HG03064 (cell line): ENCODE results near the gene PRLR.
"Not testable (repeated sequence)": the region's sequence is repeated elsewhere in the genome, so short reads cannot be mapped to it uniquely, and the experiment has no call there.

ENCODE experiments used
- ATAC-seq: cut with Tn5 transposase; IDR thresholded peaks from one replicate; pipeline ENCODE4 v1.9.1; 2021; ENCODE audit warnings: low read depth; ENCODE audit not compliant: unreplicated experiment

The PRLR gene

GRCh38 chr5:35045280-35045679 is 185.0 kb downstream of the PRLR start:
- no peak for ATAC-seq

- no peak for ATAC-seq
Observed at GRCh38 chr5:35044649-35045048, 185.6 kb downstream of the PRLR start.

GRCh38 chr5:35042781-35043180 is 187.5 kb downstream of the PRLR start:
- ATAC-seq = no peak

DNA sequence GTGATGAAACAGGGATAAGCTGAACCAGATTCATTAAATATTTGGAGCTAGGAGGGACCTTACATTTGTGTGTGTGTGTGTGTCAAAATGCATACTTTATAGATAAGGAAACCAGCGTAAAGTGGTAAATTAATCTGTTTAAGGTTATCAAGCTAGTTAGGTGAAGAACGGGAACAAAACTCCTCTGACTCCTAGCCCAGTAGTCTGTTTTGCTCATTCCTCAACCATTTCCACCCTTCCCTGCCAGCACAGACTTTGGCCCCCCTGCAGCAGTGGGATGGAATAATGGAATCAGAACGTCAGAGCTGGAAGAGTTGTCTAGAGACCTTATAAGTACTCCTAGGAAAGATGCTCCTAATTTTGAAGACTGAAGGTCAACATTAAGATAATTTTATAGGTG is 189.0 kb downstream of the PRLR start:
- ATAC-seq = no peak

DNA sequence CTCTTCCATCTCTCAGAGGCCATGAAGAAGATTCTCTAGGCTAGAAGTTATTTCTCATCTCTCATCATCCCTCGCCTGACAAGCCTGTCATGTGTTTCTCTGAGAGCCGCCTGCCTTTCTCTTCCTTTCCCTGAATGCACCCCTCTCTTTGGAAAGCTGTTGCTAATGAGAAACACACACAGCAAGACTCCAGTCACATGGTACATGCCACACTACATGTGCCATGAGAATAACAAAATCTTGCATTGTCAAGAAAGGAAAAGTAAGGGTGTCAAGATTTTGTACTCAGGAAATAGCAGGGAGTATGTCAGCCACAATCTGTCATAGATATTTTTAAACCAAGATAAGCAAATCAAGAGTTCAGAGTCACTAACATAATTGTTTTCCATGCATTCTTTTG is 191.4 kb downstream of the PRLR start:
- no peak for ATAC-seq

DNA sequence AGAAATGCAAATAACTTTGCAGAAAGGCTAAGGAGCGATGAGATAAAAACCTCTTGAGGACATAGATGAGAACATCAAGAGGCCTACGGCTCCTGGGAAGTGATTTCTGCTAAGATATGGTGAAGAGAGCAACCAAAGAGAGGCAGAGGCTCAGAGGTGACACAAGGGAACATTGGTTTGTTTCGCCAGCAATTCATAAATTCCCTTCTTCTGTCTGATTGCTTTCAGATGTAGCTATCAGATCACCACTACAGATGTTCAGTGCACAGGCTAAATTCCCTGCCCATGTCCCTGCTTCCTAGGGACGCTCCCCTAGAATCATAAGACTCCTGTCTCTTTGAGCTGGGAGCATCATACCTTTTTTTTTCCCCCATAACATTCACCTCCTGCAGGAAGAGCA is 193.8 kb downstream of the PRLR start:
- ATAC-seq = no peak

DNA sequence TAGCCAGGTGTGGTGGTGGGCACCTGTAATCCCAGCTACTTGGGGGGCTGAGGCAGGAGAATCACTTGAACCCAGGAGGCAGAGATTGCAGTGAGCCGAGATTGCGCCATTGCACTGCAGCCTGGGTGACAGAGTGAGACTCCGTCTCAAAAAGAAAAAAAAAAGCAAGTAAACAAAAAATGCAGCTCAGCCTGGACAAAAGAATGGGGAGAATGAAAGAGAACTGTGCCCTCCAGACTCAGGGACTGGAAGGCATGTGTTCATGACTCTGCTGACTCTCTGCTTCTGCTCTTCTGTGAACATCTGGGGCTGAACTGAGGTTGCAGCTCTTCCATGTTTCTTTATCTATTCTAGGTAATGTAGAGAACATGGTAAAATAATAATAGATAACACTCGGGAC is 194.4 kb downstream of the PRLR start:
- ATAC-seq = not testable (repeated sequence)

- ATAC-seq = no peak
Observed at GRCh38 chr5:35035271-35035670, 195.0 kb downstream of the PRLR start.

GRCh38 chr5:35032356-35032755 is 197.9 kb downstream of the PRLR start:
- no peak for ATAC-seq

GRCh38 chr5:35031276-35031675 is 199.0 kb downstream of the PRLR start:
- ATAC-seq = no peak

DNA sequence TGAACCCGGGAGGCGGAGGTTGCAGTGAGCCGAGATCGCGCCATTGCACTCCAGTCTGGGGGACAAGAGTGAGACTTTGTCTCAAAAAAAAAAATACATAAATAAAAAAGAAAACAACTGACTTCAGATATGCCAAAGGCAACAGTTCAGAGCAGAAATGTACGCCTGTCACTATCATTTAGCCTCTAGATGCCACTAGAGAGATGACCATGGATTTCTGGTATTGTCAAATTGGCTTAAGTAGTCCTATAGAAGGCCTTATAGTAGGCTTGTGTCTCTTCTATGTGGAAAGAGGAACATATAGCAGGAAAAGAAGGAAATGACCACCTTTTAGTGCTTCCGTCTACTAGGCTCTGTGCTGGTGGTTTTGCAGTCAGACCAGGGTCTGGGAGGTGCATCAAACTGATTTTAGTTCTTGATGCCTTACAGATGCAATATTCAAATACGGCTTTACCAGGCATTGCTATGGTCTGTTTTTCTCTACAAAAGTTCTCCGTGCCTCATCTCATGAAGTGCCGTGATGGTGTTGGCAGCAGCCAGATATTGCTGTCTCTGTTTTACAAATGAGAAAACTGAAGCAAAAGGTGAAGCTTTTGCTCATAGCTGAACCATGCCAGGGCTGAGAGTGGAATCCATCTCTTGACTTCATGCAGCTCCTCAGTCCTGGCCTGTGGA is 199.7 kb downstream of the PRLR start:
- no peak for ATAC-seq

DNA sequence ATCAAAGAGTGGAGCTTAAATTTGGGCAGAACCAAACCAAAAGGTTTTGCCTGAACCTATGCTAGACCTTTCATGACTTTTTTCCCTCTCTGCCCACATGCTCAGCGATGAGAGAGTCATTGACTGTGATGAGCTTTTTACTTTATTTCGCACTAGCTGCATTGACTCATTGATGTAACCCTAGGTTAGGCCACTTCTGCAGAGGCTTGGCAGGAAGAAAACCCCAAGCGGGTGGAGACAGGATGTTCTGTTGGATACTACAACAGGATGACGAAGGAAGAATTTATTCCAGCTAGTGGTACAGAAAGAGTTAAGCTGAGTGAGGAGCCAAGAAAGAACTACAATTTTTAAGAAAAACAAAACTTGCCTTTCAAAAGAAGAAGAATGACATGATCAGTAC is 201.0 kb downstream of the PRLR start:
- no peak for ATAC-seq

- ATAC-seq = no peak
Observed at GRCh38 chr5:35026941-35027340, 203.3 kb downstream of the PRLR start.

- no peak for ATAC-seq
Observed at GRCh38 chr5:35026280-35026840, 203.9 kb downstream of the PRLR start.

GRCh38 chr5:35024911-35025510 is 205.3 kb downstream of the PRLR start:
- no peak for ATAC-seq

GRCh38 chr5:35023391-35024178 is 206.7 kb downstream of the PRLR start:
- ATAC-seq = no peak

- ATAC-seq = no peak
Observed at GRCh38 chr5:35016174-35017051, 213.9 kb downstream of the PRLR start.

- ATAC-seq = no peak
Observed at GRCh38 chr5:35015063-35015462, 215.2 kb downstream of the PRLR start.

DNA sequence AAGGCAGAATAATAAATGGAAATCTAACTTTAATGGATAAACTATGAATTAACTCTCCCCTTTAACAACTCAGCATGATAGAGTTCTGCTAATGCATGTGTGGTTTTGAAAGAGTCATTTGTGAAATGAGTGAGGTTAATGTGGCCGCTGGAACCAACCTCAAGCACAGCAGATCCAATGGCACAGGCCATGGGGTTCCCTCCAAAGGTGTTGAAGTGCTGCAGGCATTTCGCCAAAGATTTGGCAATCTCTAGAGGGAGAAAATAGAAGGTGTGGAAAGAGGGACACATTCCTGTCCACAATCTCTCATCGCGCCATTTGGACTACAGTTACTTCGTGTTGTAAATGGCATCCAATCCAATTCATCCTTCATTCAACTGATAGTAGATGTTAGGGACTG is 217.5 kb downstream of the PRLR start:
- no peak for ATAC-seq

GRCh38 chr5:35012365-35012764 is 217.9 kb downstream of the PRLR start:
- no peak for ATAC-seq

- ATAC-seq = no peak
Observed at GRCh38 chr5:35010676-35011075, 219.6 kb downstream of the PRLR start.
